Omental fat pad (tissue), 4 donors: Measurements from ENCODE around the gene MPRIP. TPM values are rescaled to one million over a fixed set of nuclear protein-coding genes. Genes with fewer than 3 reads are reported as not detected.

ENCODE experiments used
- ATAC-seq: fragments of 150-250 bp; one replicate; pipeline ENCODE4 v1.9.1; 2016; ENCODE audit warnings: mild to moderate bottlenecking, moderate library complexity; ENCODE audit not compliant: low FRiP score
- DNase-seq: peaks from one replicate; pipeline ENCODE4 v3.0.0-alpha.2; 2019; ENCODE audit warnings: low spot score
- CTCF ChIP-seq, 3 donors: fragments of 450-650 bp; IDR thresholded peaks; one replicate each; pipeline ENCODE4 v1.5.1; 2016 to 2017; ENCODE audit warnings: antibody characterized with exemption in 3 of 3, mild to moderate bottlenecking in 3 of 3, moderate library complexity in 2 of 3
- small RNA-seq: library from RNA; depleted of rRNA; stranded (forward); fragments of <200 nt; gene quantifications from one replicate; pipeline ENCODE3, GENCODE V24; 2016
- total RNA-seq, 4 donors: library from RNA; depleted of rRNA; stranded (reverse); fragments of >200 nt; gene quantifications; one replicate each; pipeline ENCODE4 v1.1.0, GENCODE V29; 2016

MPRIP gene
- total RNA-seq, 4 donors from 2014 or later = 68.6 to 196 (median 125) TPM

GRCh38 chr17:17241656-17242055 is 199.4 kb downstream of the MPRIP start:
- ATAC-seq (no peak), DNase-seq (no peak)
- no peak for TF ChIP-seq CTCF (IDR thresholded peaks at IDR 0.05)

DNA sequence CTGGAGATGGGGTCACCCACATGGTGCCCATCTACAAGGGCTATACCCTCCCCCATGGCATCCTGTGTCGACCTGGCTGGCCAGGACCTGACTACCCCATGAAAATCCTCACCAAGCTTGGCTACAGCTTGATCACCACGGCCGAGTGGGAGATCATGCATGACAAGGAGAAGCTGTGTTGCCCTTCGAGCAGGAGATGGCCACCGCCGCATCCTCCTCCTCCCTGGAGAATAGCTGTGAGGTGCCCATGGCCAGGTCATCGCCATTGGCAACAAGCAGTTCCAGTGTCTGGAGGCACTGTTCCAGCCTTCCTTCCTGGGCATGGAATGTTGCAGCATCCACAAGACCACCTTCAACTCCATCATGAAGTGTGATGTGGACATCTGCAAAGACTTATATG is 200.0 kb downstream of the MPRIP start:
- no peak for DNase-seq
- no peak for TF ChIP-seq CTCF (IDR thresholded peaks at IDR 0.05)
- ATAC-seq = no peak

Small RNA genes lying within 50 kb of the gene (small RNA-seq; reads per million reads assigned to genes)
- gene RNU6-767P = not detected

Other genes with a start within 250 kb of the MPRIP start
- gene TNFRSF13B, start 70.3 kb upstream of the MPRIP start, total RNA-seq = under 1 TPM in 1 of 4 donors, not detected in 3; 0.48 TPM
- gene PLD6, start 163.9 kb downstream of the MPRIP start, total RNA-seq = 10 to 100 TPM in 1 of 4 donors, 1 to 10 TPM in 3; 1.9 to 14.1 (median 6.5) TPM
- 10 to 100 TPM; 40.8 to 75.7 (median 56.0) TPM for gene FLCN, start 194.7 kb downstream of the MPRIP start, total RNA-seq
- gene COPS3, start 238.8 kb downstream of the MPRIP start, total RNA-seq = 10 to 100 TPM; 39.9 to 68.9 (median 49.5) TPM